Measurements from ENCODE around the gene COL5A1. TPM values are rescaled to one million over a fixed set of nuclear protein-coding genes. Genes with fewer than 3 reads are reported as not detected.
A peak's percentile ranks its signal among the peaks of the same experiment; 100 is the strongest.

The COL5A1 gene
- total RNA-seq, 2 donors from 2014 or later, result 71.1 to 196 TPM

DNA sequence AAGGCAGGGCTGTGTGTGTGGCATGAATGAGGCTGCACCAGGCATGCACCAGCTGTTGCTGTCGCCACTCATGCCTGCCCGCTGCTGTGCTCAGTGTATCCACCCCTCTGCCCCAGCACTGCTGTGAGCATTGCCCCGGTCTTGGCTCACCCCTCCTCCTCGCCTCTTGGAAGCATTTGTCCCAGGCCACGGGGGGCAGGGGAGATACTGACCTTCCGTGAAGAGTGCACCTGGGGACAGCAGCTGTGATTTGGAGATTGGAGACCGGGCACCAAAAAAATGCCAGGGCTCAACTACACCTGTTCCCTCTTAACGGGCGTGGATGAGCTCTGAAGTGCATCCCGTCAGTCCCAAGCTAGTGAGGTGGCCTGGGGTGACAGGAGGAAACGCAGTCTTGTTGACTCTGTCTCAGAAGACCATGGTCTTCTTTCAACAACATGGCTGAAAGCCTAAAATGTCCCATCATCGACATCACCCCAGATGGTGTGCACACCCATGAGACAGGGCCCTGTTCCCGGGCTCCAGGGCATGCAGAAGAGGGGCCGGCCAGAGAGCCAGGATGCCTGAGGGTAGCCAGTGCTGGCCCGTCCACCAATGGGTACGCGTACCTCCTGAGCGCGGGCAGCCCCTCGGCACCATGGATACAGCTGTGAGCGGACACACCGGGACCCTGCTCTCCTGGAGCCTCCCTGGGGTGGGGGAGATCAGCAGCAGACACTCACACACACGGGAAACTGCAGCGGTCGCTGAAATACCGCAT is 115.8 kb downstream of the COL5A1 start:
- no peak for DNase-seq (ENCODE audit: low spot score)
- intact Hi-C loops (cut with DNase I), result no loop called here

- no peak for DNase-seq (ENCODE audit: low spot score)
- intact Hi-C loops (cut with DNase I), result no loop called here
Observed at GRCh38 chr9:134758949-134759607, 117.5 kb downstream of the COL5A1 start.

DNA sequence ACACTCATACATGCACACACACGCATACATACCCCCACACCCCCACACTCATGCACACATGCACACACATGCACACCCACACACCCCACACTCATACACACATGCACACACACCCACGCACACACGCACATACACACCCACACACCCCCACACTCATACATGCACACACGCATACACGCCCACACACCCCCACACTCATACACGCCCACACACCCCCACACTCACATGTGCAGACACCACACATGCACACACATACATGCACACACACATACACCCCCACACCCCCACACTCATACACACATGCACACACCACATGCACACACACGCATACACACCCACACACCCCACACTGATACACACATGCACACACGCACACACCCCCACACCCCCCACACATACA is 118.3 kb downstream of the COL5A1 start:
- intact Hi-C loops (cut with DNase I), result no loop called here
- DNase-seq (ENCODE audit: low spot score), result no peak

DNA sequence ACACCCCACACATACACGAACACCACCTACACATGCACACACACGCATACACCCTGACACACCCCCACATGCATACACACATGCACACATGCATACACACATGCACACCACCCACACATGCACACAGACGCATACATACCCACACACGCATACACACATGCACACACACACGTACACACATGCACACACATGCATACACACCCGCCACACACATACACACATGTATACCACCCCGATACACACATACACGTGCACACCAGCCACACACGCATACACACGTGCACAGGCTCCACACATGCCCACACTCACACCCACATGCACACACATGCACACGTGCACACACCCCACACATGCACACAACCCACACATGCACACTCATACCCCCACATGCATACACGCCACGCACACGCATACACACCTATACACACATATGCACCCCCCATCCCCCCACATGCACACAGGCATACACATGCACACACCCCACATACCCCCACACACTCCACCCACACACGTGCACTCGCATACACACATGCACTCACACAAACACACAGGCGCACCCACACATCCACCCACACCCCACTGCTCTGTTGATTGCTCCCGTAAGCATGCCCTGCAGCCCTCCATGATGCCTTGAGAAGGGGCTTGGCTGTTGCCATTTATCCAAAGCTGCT is 119.3 kb downstream of the COL5A1 start:
- no peak for DNase-seq (ENCODE audit: low spot score)
- intact Hi-C loops (cut with DNase I), result no loop called here

DNA sequence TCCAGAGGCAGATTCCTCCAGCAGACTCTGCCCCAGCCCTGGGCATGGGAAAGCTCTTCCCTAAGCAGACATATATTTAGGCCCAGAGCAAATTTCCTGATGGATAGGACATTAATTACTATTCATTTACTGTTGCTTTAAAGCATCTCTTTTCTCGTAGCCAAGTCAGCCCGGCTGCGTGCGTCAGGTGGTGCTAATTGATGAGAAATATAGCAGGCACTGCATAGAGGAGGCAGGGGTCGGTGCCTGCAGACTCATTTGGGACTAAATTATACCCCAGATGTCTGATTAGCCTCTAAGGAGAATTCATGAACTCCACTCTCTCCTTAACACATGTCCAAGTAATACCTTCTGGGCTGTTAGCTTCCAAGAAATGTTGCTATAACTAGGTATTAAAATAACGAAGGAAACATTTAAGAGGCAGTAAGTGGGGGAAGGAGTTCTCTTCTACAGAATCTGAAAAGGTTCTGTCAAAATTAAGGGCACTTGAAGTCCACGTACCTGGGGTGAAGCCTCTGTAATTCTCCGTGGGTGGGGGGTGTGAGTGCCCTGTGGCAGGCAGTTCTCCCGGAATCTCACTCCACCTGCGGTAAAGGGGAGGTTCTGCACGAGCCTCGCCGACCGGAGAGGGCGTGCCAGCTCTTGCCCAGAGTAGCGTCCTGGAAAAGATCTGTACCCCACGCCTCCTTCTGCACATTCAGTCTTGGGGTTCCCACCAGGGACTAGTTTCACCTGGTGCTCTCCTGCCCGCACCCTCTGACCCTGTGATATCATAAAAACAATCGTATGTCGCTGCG is 123.1 kb downstream of the COL5A1 start:
- intact Hi-C loops (cut with DNase I), result no loop called here
- DNase-seq (ENCODE audit: low spot score), result no peak

DNA sequence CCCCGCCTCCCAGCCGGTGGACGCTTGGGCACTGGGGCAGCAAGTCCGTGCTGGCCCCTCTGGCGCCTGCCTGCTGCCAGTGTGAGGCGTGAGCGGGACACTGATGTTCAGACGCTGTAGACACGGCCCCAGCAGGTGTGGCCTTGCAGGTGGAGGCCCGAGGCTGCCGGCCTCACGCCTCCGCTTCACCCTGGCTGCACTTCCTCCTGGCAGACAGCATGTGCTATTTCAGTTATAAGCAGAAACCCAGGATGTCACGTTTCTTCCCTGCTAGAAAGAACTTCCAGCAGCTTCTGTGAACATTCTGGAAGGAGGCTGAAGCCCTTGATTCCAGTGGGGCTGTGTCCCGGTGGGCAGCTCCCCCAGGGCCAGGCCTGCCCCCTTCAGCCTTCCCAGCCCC is 124.2 kb downstream of the COL5A1 start:
- intact Hi-C loops (cut with DNase I), result no loop called here
- DNase-seq (ENCODE audit: low spot score), result no peak

- no peak for DNase-seq (ENCODE audit: low spot score)
- intact Hi-C loops (cut with DNase I), result no loop called here
Observed at GRCh38 chr9:134766587-134766986, 125.0 kb downstream of the COL5A1 start.

DNA sequence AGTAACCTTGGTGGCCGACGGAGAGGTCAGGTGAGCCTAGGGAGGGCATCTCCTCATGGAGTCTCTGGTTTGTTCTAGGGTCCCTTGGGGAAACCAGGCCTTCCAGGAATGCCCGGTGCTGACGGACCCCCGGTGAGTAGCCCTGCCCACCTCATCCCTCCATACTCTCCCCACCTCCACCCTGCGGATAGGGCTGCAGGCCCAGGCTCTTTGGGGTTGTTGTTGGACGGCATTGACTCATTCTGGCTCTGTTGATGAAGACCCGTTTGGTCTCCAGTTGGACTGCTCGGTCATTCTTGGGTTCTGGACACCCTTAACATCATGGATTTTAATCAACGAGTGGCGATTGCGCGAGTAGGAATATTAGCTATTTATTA is 126.7 kb downstream of the COL5A1 start:
- intact Hi-C loops (cut with DNase I), result no loop called here
- DNase-seq (ENCODE audit: low spot score), result no peak

DNA sequence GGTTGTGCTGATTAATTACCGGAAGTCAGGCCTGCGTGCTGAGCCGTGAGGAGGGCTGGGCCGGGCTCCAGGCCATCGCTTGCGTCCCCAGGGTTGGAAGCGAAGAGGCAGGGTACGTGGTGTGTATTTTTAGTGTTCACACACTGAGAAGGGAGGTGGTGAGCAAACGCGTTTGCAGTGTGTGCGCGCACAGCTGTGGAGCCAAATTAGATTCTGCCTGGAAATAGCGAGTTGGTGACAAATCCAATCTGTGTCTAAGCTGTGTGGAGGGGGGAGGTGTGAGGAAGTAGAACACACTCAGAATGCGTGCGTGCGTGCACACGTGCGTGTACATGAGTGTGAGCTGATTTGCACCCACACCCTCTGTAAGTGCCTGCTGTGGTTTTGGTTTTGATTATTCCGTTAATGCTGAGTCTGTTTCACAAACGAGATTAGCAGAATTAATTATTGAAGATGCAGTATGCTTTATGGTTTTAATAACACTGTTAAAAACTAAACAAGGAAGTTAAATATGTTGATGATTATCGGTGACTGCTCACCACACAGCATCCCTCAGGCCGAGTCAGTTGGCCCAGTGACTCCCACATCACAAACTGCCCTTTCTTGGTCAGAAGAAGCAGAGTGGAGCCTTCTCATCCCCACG is 127.2 kb downstream of the COL5A1 start:
- intact Hi-C loops (cut with DNase I), result no loop called here
- DNase-seq (ENCODE audit: low spot score), result peak; percentile 93

GRCh38 chr9:134770972-134771971 is 129.7 kb downstream of the COL5A1 start:
- intact Hi-C loops (cut with DNase I), result loop anchor here (2.0 to 5.0 kb wide), 2 partner anchors 60 to 824 kb away; no protein-coding TSS in a partner anchor
- no peak for DNase-seq (ENCODE audit: low spot score)

DNA sequence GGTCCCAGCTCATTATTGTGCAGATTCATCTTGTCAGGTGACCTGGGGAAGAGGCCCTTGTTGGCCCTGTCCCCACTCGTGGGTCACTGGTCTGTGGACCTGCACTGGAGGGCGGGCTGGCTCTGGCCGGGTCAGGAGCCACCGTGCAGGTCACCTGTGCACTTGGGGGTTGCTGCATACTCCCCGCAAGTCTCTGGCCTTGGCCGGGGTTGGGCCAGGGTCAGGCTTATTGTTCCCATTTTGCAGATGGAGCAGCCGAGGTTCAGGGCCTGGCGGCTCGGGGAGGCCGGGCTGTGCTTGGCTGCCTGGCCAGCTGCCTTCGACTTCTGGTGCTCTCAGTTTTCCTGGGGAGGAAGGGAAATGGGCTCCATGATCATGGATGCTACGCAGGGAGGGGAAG is 130.7 kb downstream of the COL5A1 start:
- DNase-seq (ENCODE audit: low spot score), result no peak
- intact Hi-C loops (cut with DNase I), result loop anchor here in 1 of 2 donors (5.0 kb wide), 1 partner anchor 825 kb away; no protein-coding TSS in a partner anchor

DNA sequence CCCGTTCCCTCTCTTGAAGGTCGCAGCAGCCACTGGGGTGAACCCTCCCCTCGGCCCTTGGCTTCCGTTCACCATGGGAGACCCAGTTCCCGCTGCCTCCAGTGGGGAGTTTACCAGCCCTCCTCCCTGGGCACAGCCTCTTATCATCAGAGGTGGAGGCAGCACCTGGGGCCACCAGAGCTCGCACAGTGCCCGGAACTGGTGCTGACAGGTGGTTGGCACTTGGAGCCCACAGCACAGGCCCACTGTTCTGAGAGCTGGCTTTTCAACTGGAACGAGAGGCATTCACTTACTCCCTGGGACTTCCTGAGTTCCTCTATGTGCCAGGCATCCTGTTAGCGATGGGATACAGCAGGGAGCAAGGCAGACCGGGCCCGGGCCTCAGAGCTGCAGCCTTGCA is 132.2 kb downstream of the COL5A1 start:
- DNase-seq (ENCODE audit: low spot score), result no peak
- intact Hi-C loops (cut with DNase I), result loop anchor here in 1 of 2 donors (5.0 kb wide), 1 partner anchor 827 kb away; no protein-coding TSS in a partner anchor

DNA sequence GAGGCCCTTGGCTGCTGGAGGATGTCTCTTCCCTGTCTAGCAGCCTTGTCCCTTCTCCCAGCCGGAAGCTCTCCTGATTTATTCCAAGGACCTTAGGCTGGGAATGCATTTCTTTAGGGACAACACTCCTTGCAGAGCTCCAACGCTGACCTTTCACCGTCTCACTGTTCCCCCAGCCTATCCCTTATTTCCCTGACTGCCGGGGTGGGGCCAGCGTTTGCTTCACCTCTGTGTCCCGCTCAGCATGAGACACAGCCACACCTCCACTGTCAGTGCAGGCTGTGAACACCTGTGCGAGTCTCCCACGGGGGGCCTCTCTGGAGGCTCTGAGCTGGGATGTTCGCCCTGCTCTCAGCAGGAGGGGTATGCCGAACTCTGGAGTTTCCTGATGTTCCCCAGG is 132.8 kb downstream of the COL5A1 start:
- intact Hi-C loops (cut with DNase I), result loop anchor here in 1 of 2 donors (5.0 kb wide), 1 partner anchor 827 kb away; no protein-coding TSS in a partner anchor
- DNase-seq (ENCODE audit: low spot score), result no peak

DNA sequence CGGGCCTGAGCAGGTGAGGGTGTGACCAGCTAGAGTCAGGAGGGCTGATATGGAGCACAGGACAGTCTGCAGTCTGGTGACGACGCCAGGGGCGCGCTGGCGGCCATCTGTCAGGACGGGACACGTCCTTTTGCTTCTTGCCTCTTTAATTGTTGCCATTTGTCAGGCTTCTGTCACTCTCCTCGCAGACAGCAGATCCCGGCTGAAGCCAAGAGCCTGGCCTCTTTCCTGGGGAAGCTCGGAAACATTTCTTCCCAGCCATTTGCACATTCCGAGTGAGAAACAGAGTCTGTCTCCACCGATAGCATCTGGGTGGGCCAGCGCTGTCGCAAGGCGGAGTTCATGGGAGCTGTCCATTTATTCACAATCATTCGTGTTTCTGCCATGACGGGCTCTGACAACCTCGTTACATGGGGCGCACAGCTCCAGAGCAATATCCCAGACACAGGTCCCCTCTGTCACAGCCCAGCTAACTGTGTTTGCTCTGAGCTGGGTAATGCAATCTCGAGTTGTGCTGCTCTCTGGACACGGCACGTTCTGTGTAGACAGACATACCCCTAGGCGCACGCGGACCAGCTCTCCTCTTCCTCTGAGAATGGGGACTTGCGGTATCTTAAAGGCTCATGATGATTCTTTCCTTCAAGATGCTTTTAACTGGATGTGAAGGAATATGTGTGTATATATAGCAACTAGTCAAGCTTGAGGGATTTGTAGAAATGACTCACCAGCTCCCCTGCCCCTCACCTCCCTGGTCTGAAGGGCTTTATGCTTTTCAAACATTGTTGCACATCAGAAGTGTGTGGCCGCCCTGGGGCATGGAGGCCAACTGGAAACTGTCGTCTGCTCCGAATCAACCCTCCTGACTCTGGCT is 133.7 kb downstream of the COL5A1 start:
- intact Hi-C loops (cut with DNase I), result no loop called here

GRCh38 chr9:134776080-134776796 is 134.6 kb downstream of the COL5A1 start:
- no peak for DNase-seq (ENCODE audit: low spot score)
- intact Hi-C loops (cut with DNase I), result no loop called here

More for the DNA sequence above, 133.7 kb downstream of the COL5A1 start:
- no peak for DNase-seq (ENCODE audit: low spot score)

DNA sequence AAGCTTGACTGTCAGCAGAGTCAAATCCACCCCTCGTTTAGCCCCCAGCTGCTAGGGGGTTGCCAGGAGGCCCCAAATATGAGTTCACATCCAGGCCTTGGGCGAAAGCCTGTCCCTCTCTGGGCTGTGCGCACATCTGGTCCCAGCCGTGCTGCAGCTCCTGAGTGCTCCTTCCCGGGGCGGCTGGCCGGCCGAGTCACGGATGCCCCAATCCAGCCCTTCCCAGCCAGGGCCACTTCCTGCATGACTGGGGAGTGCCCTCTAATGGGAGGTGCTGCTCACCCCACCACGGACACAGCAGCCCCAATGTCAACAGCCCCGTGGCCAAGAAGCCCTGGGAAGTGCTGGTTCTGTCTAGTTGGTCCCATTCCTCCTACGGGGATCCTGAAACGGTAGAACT is 135.6 kb downstream of the COL5A1 start:
- intact Hi-C loops (cut with DNase I), result no loop called here
- no peak for DNase-seq (ENCODE audit: low spot score)
